K562 (cell line): ENCODE results near the gene ZNF493. TPM values are rescaled to one million over a fixed set of nuclear protein-coding genes. Genes with fewer than 3 reads are reported as not detected.

Experiments used
- ARID1B ChIP-seq: fragments of 450-650 bp; IDR thresholded peaks from 2 replicates; pipeline ENCODE4 v1.6.1; 2016; ENCODE audit warnings: antibody characterized with exemption, mild to moderate bottlenecking, inconsistent platforms
- BRD9 ChIP-seq: fragments of 450-650 bp; IDR thresholded peaks from 2 replicates; pipeline ENCODE4 v1.6.1; 2018; ENCODE audit warnings: low read depth; ENCODE audit not compliant: partially characterized antibody
- CBFA2T2 ChIP-seq: fragments of 450-650 bp; conservative IDR thresholded peaks from 2 replicates; pipeline ENCODE4 v1.6.1; 2017; ENCODE audit warnings: mild to moderate bottlenecking
- CBFA2T3 ChIP-seq: fragments of 450-650 bp; IDR thresholded peaks from 2 replicates; pipeline ENCODE4 v1.6.1; 2017
- CHD4 ChIP-seq: fragments of 200-600 bp; sonication (generic); IDR thresholded peaks from 3 replicates; pipeline ENCODE4 v1.6.1; 2012; ENCODE audit warnings: low read depth, mild to moderate bottlenecking, mixed read lengths, low read length, inconsistent platforms; ENCODE audit not compliant: insufficient read depth, insufficient replicate concordance, poor library complexity, severe bottlenecking
- HLTF ChIP-seq: fragments of 450-650 bp; IDR thresholded peaks from 2 replicates; pipeline ENCODE4 v1.6.1; 2016
- HSF4 ChIP-seq: fragments of 250-450 bp; sonication (Bioruptor Pico); IDR thresholded peaks from 2 replicates; pipeline ENCODE4 v2.1.2; 2022; ENCODE audit warnings: mild to moderate bottlenecking, moderate library complexity, borderline replicate concordance
- KAT7 ChIP-seq: sonication (generic); formaldehyde crosslinking; IDR thresholded peaks from 2 replicates; pipeline ENCODE4 v1.8.0; 2022; ENCODE audit warnings: missing genetic modification reagents, mild to moderate bottlenecking, borderline replicate concordance
- MECOM ChIP-seq: fragments of 250-450 bp; sonication (Bioruptor Pico); IDR thresholded peaks from 2 replicates; pipeline ENCODE4 v1.8.0; 2022; ENCODE audit warnings: inconsistent platforms
- MTA2 ChIP-seq: fragments of 450-650 bp; IDR thresholded peaks from 2 replicates; pipeline ENCODE4 v1.6.1; 2016; ENCODE audit warnings: low read depth
- NCOR1 ChIP-seq: fragments of 450-650 bp; IDR thresholded peaks from 2 replicates; pipeline ENCODE4 v1.6.1; 2016; ENCODE audit warnings: mild to moderate bottlenecking, moderate library complexity
- NFIC ChIP-seq: fragments of 450-650 bp; IDR thresholded peaks from 2 replicates; pipeline ENCODE4 v1.6.1; 2017; ENCODE audit warnings: mild to moderate bottlenecking, inconsistent platforms
- POLR2B ChIP-seq: fragments of 450-650 bp; IDR thresholded peaks from 2 replicates; pipeline ENCODE4 v1.6.1; 2018; ENCODE audit warnings: low read depth; ENCODE audit not compliant: partially characterized antibody
- TAL1 ChIP-seq: fragments of 450-650 bp; IDR thresholded peaks from 2 replicates; pipeline ENCODE4 v1.6.1; 2016; ENCODE audit warnings: mild to moderate bottlenecking
- TCF3 ChIP-seq: sonication (generic); formaldehyde crosslinking; IDR thresholded peaks from 2 replicates; pipeline ENCODE4 v1.4.0; 2020; ENCODE audit warnings: mild to moderate bottlenecking, missing genetic modification reagents
- TEAD4 ChIP-seq, 2 experiments: sonication (generic) in 1 of 2; formaldehyde crosslinking in 1 of 2; IDR thresholded peaks; 2 replicates each; pipeline versions ENCODE4 v1.6.1 to v1.8.0; 2012 to 2022; ENCODE audit warnings: borderline replicate concordance in 1 of 2, inconsistent platforms in 1 of 2, low read length in 1 of 2, mild to moderate bottlenecking in 1 of 2, missing genetic modification reagents in 1 of 2
- TRIM24 ChIP-seq, 2 experiments: fragments of 450-650 bp; IDR thresholded peaks; 2 replicates each; pipeline ENCODE4 v1.6.1; 2016
- polyA plus RNA-seq, 8 experiments: library from polyadenylated mRNA; depleted of rRNA in 4 of 8; stranded (reverse) in 5 of 8; unstranded in 3 of 8; fragments of >200 nt; fragmentation: Nextera tagmentation in 2 of 8; fragmentation: Illumina TruSeq in 1 of 8; extraction: Ambion mirVana in 2 of 8; extraction: Trizol in 1 of 8; gene quantifications; 2 replicates each; pipeline versions ENCODE4 v1.2.1 to v1.2.3, GENCODE V29; 2011 to 2014; ENCODE audit warnings: inconsistent platforms in 1 of 8, missing spikeins in 1 of 8
- total RNA-seq, 7 experiments: library from RNA; depleted of rRNA in 6 of 7; stranded (reverse); fragments of >200 nt in 6 of 7; fragmentation: Illumina TruSeq in 2 of 7; extraction: Trizol in 2 of 7; gene quantifications; 2 replicates each; pipeline versions ENCODE4 v1.2.1 to v1.2.3, GENCODE V29; 2011 to 2021; ENCODE audit warnings: low replicate concordance in 1 of 7
- TF ChIP-seq, protein P1 (sequence below): fragments of 250-450 bp; sonication (Bioruptor Pico); IDR thresholded peaks from 2 replicates; pipeline ENCODE4 v1.8.0; 2021; ENCODE audit warnings: moderate library complexity, mild to moderate bottlenecking, inconsistent platforms
- TF ChIP-seq, protein P2 (sequence below): fragments of 450-650 bp; conservative IDR thresholded peaks from 2 replicates; pipeline ENCODE4 v1.6.1; 2016; ENCODE audit warnings: missing genetic modification characterization, low read depth, mild to moderate bottlenecking, missing compliant biosample characterization, moderate library complexity
- TF ChIP-seq, protein P3 (sequence below), 2 experiments: fragments of 450-650 bp in 1 of 2; sonication (generic) in 1 of 2; formaldehyde crosslinking in 1 of 2; IDR thresholded peaks in 1 of 2; conservative IDR thresholded peaks in 1 of 2; 2 replicates each; pipeline versions ENCODE4 v1.6.1 to v1.8.1; 2016 to 2023; ENCODE audit warnings: mild to moderate bottlenecking in 2 of 2, moderate library complexity in 2 of 2, inconsistent platforms in 1 of 2, missing genetic modification reagents in 1 of 2
- TF ChIP-seq, protein P4 (sequence below), 2 experiments: IDR thresholded peaks; 2 replicates each; pipeline ENCODE4 v1.6.1; 2011; ENCODE audit warnings: borderline replicate concordance in 1 of 2, control low read depth in 1 of 2, low read depth in 1 of 2, low read length in 1 of 2, mild to moderate bottlenecking in 1 of 2, mixed read lengths in 1 of 2, moderate library complexity in 1 of 2; ENCODE audit not compliant: insufficient read depth in 1 of 2, insufficient read length in 1 of 2, poor library complexity in 1 of 2, severe bottlenecking in 1 of 2; ENCODE audit errors: extremely low read depth in 1 of 2

ZNF493 gene
- total and polyA plus RNA-seq, 9 of the 15 experiments (the other 6 are each of a cell fraction or from before 2014, with no cell fraction given), result 5.0 to 18.6 (median 12.2) TPM

DNA sequence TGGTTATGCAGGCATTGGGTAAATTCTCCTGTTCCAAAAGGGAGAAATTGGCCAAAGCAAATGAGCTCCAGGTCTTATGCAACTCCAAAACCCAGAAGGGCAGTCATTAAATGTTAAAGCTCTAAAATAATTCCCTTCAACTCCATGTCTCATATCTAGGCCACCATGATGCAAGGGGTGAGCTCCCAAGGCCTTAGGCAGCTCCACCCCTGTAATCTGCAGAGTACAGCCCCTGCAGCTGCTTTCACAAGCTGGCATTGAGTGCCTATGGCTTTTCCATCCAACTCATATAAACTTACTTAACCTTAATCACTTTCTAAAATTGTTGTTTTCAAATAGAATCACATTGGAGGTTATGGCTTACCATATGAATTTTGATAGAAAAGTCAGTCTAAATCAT, 63.8 kb downstream of the ZNF493 start (continued):
- TF ChIP-seq, protein P1, sequence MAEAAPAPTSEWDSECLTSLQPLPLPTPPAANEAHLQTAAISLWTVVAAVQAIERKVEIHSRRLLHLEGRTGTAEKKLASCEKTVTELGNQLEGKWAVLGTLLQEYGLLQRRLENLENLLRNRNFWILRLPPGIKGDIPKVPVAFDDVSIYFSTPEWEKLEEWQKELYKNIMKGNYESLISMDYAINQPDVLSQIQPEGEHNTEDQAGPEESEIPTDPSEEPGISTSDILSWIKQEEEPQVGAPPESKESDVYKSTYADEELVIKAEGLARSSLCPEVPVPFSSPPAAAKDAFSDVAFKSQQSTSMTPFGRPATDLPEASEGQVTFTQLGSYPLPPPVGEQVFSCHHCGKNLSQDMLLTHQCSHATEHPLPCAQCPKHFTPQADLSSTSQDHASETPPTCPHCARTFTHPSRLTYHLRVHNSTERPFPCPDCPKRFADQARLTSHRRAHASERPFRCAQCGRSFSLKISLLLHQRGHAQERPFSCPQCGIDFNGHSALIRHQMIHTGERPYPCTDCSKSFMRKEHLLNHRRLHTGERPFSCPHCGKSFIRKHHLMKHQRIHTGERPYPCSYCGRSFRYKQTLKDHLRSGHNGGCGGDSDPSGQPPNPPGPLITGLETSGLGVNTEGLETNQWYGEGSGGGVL (CRISPR knock-in tag), result no peak
- no peak for TF ChIP-seq POLR2B
- peak; percentile 66 for TF ChIP-seq TCF3 (CRISPR knock-in tag)
- TF ChIP-seq CHD4, result no peak
- 0 out of 2 replicates have a peak, but pooled peaks have one; percentile 20 for TF ChIP-seq MTA2
- no peak for TF ChIP-seq BRD9
- TF ChIP-seq TRIM24 (IDR thresholded peaks at IDR 0.05), result peak; percentile 55 to 67
- TF ChIP-seq, protein P2, sequence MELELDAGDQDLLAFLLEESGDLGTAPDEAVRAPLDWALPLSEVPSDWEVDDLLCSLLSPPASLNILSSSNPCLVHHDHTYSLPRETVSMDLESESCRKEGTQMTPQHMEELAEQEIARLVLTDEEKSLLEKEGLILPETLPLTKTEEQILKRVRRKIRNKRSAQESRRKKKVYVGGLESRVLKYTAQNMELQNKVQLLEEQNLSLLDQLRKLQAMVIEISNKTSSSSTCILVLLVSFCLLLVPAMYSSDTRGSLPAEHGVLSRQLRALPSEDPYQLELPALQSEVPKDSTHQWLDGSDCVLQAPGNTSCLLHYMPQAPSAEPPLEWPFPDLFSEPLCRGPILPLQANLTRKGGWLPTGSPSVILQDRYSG (tag), result no peak
- TF ChIP-seq TEAD4 (IDR thresholded peaks at IDR 0.05; ENCODE audit: low read length), result peak; percentile 46
- TF ChIP-seq TEAD4 (CRISPR knock-in tag; IDR thresholded peaks at IDR 0.05; ENCODE audit: borderline replicate concordance), result no peak
- TF ChIP-seq CBFA2T3, result peak; percentile 82
- no peak for TF ChIP-seq KAT7 (CRISPR knock-in tag)
- TF ChIP-seq HSF4 (CRISPR knock-in tag), result no peak
- TF ChIP-seq NFIC, result 0 out of 2 replicates have a peak, but pooled peaks have one; percentile 8
- TF ChIP-seq, protein P3, sequence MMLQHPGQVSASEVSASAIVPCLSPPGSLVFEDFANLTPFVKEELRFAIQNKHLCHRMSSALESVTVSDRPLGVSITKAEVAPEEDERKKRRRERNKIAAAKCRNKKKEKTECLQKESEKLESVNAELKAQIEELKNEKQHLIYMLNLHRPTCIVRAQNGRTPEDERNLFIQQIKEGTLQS (IDR thresholded peaks at IDR 0.05), result peak; percentile 47; the same call in 1 of the 2 replicates
- TF ChIP-seq, protein P3 (CRISPR knock-in tag; conservative IDR thresholded peaks at IDR 0.05), result no peak
- TF ChIP-seq ARID1B, result peak; percentile 60; the same call in 1 of the 2 replicates
- no peak for TF ChIP-seq MECOM
- peak; percentile 73 for TF ChIP-seq CBFA2T2
- peak; percentile 21; the same call in 1 of the 2 replicates for TF ChIP-seq NCOR1
- TF ChIP-seq, protein P4, sequence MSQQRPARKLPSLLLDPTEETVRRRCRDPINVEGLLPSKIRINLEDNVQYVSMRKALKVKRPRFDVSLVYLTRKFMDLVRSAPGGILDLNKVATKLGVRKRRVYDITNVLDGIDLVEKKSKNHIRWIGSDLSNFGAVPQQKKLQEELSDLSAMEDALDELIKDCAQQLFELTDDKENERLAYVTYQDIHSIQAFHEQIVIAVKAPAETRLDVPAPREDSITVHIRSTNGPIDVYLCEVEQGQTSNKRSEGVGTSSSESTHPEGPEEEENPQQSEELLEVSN (IDR thresholded peaks at IDR 0.05; ENCODE audit: borderline replicate concordance in 1 of 2, extremely low read depth in 1 of 2, insufficient read depth in 1 of 2, insufficient read length in 1 of 2, low read depth in 1 of 2, low read length in 1 of 2, poor library complexity in 1 of 2, severe bottlenecking in 1 of 2), result no peak
- TF ChIP-seq HLTF, result no peak
- TF ChIP-seq TAL1, result peak; percentile 70
- TF ChIP-seq, all 486 proteins: peak for 12
